ENCODE measurements around the gene CBFA2T3. TPM values are rescaled to one million over a fixed set of nuclear protein-coding genes. Genes with fewer than 3 reads are reported as not detected.
A peak's percentile ranks its signal among the peaks of the same experiment; 100 is the strongest.

The CBFA2T3 gene
- total RNA-seq, 1 experiment from 2014 or later, result 13.7 TPM

- H3K36me3 ChIP-seq (ENCODE audit: control insufficient read depth, insufficient read depth, low read length), result no peaks in the 10 kb centered on the region
- BruUV-seq (replicated peaks), result no TSS peak
- H3K27ac ChIP-seq (ENCODE audit: low read length), result no peak overlapping the region
- no peaks in the 10 kb centered on the region for H3K27me3 ChIP-seq (ENCODE audit: control insufficient read depth, insufficient read depth, low read length)
- ChIA-PET CTCF (no interaction called here), POLR2A (no interaction called here)
- ATAC-seq (no peak), DNase-seq (ENCODE audit: low read depth, low spot score) (no peak)
- H3K9me3 ChIP-seq (ENCODE audit: control insufficient read depth, insufficient read depth, low read depth, low read length), result no peaks in the 10 kb centered on the region
- in situ Hi-C loops (cut with HindIII; ENCODE audit: low pct_unique_long_range_greater_than_20kb, low sequenced_read_pairs), result no loop called here
- TF ChIP-seq TCF7L2 (IDR thresholded peaks at IDR 0.05; ENCODE audit: low read depth, low read length) (no peak), SIN3A (IDR thresholded peaks at IDR 0.05; ENCODE audit: borderline replicate concordance, insufficient read depth, low read depth, low read length) (no peak), POLR2AphosphoS5 (IDR thresholded peaks at IDR 0.05; ENCODE audit: low read depth, low read length) (no peak)
- TF ChIP-seq, protein P1, sequence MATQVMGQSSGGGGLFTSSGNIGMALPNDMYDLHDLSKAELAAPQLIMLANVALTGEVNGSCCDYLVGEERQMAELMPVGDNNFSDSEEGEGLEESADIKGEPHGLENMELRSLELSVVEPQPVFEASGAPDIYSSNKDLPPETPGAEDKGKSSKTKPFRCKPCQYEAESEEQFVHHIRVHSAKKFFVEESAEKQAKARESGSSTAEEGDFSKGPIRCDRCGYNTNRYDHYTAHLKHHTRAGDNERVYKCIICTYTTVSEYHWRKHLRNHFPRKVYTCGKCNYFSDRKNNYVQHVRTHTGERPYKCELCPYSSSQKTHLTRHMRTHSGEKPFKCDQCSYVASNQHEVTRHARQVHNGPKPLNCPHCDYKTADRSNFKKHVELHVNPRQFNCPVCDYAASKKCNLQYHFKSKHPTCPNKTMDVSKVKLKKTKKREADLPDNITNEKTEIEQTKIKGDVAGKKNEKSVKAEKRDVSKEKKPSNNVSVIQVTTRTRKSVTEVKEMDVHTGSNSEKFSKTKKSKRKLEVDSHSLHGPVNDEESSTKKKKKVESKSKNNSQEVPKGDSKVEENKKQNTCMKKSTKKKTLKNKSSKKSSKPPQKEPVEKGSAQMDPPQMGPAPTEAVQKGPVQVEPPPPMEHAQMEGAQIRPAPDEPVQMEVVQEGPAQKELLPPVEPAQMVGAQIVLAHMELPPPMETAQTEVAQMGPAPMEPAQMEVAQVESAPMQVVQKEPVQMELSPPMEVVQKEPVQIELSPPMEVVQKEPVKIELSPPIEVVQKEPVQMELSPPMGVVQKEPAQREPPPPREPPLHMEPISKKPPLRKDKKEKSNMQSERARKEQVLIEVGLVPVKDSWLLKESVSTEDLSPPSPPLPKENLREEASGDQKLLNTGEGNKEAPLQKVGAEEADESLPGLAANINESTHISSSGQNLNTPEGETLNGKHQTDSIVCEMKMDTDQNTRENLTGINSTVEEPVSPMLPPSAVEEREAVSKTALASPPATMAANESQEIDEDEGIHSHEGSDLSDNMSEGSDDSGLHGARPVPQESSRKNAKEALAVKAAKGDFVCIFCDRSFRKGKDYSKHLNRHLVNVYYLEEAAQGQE (IDR thresholded peaks at IDR 0.05; ENCODE audit: insufficient read depth in 1 of 2, low read depth in 2 of 2, low read length in 1 of 2), result no peak
- TF ChIP-seq, protein P2, sequence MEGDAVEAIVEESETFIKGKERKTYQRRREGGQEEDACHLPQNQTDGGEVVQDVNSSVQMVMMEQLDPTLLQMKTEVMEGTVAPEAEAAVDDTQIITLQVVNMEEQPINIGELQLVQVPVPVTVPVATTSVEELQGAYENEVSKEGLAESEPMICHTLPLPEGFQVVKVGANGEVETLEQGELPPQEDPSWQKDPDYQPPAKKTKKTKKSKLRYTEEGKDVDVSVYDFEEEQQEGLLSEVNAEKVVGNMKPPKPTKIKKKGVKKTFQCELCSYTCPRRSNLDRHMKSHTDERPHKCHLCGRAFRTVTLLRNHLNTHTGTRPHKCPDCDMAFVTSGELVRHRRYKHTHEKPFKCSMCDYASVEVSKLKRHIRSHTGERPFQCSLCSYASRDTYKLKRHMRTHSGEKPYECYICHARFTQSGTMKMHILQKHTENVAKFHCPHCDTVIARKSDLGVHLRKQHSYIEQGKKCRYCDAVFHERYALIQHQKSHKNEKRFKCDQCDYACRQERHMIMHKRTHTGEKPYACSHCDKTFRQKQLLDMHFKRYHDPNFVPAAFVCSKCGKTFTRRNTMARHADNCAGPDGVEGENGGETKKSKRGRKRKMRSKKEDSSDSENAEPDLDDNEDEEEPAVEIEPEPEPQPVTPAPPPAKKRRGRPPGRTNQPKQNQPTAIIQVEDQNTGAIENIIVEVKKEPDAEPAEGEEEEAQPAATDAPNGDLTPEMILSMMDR (IDR thresholded peaks at IDR 0.05), result no peak
- intact Hi-C loops (cut with micrococcal nuclease; ENCODE audit: unreplicated experiment), result no loop called here
- H3K4me3 ChIP-seq (ENCODE audit: low read depth in 2 of 2, low read length in 2 of 2), result no peak overlapping the region
- no peaks in the 10 kb centered on the region for H3K4me1 ChIP-seq (ENCODE audit: control insufficient read depth, insufficient read depth, low read length)
These were observed 100.0 kb downstream of the CBFA2T3 start for GRCh38 chr16:88876942-88877526.

DNA sequence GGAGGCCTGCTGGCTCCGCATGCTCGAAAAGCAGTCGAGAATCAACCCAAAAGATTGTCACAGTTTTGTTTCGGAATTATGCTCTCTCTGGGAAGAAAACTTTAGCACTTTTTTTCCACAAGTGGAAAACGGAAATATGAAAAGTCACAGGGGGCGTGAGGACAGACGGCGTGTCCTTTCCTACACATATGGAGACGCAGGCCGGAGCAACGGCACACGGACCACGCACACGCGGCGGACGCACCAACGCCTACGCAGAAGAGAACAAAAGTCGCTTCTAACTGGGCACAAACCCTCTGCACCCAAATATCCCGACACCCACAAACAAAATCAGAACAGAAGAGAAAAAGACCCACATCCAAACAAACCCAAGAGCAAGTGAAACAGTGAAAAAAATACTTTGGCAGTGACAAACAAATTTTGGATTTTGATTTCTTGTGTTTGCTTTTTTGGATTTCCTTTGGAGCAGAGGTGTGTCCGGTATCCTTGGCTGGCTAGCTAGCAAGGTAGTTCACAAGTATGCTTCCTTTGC is 101.2 kb downstream of the CBFA2T3 start:
- Histone ChIP-seq H3K36me3 (ENCODE audit: control insufficient read depth, insufficient read depth, low read length) (no peaks in the 10 kb centered on the region), H3K27me3 (ENCODE audit: control insufficient read depth, insufficient read depth, low read length) (no peaks in the 10 kb centered on the region), H3K27ac (ENCODE audit: low read length) (no peak overlapping the region), H3K9me3 (ENCODE audit: control insufficient read depth, insufficient read depth, low read depth, low read length) (no peaks in the 10 kb centered on the region), H3K4me1 (ENCODE audit: control insufficient read depth, insufficient read depth, low read length) (no peaks in the 10 kb centered on the region), H3K4me3 (ENCODE audit: low read depth in 2 of 2, low read length in 2 of 2) (no peak overlapping the region)
- ChIA-PET POLR2A (no interaction called here), CTCF (no interaction called here)
- TSS peak; percentile 86 for BruUV-seq (replicated peaks)
- TF ChIP-seq SIN3A (IDR thresholded peaks at IDR 0.05; ENCODE audit: borderline replicate concordance, insufficient read depth, low read depth, low read length) (no peak), TCF7L2 (IDR thresholded peaks at IDR 0.05; ENCODE audit: low read depth, low read length) (no peak)
- TF ChIP-seq, protein P2 (IDR thresholded peaks at IDR 0.05), result no peak
- DNase-seq (ENCODE audit: low read depth, low spot score) (no peak), ATAC-seq (no peak)
- in situ Hi-C loops (cut with HindIII; ENCODE audit: low pct_unique_long_range_greater_than_20kb, low sequenced_read_pairs) (no loop called here), intact Hi-C loops (cut with micrococcal nuclease; ENCODE audit: unreplicated experiment) (no loop called here)
